SK-N-SH (cell line): Measurements from ENCODE around the gene ELOVL6. TPM values are rescaled to one million over a fixed set of nuclear protein-coding genes. Genes with fewer than 3 reads are reported as not detected.
"Not testable (repeated sequence)": the region's sequence is repeated elsewhere in the genome, so short reads cannot be mapped to it uniquely, and the experiment has no call there.

Experiments used
- CTCF ChIA-PET: fragments of 300-600, 350-600 bp; formaldehyde crosslinking; extraction: SDS; loops from one replicate; lab custom pipeline; 2021; lab: Yijun Ruan, JAX
- POLR2A ChIA-PET: fragments of 350-600 bp; sonication (Branson Sonifier 250); formaldehyde crosslinking; extraction: SDS; loops from one replicate; lab custom pipeline; 2020; ENCODE audit warnings: antibody characterized with exemption, inconsistent platforms; lab: Yijun Ruan, JAX
- DNase-seq: peaks from one replicate; pipeline ENCODE4 v3.0.0; 2012
- H2AFZ ChIP-seq: fragments of 200-600 bp; sonication (generic); 2 replicates; pipeline ENCODE4 v1.8.1; 2016; ENCODE audit warnings: antibody characterized with exemption, mild to moderate bottlenecking, low read depth
- H3F3A ChIP-seq: fragments of 200-600 bp; sonication (generic); replicated peaks from 2 replicates; pipeline ENCODE3; 2016; ENCODE audit warnings: antibody characterized with exemption, mild to moderate bottlenecking; ENCODE audit not compliant: insufficient read depth
- H3K27ac ChIP-seq, 2 experiments: fragments of 200-500 bp in 1 of 2; fragments of 200-600 bp in 1 of 2; sonication (Bioruptor generic) in 1 of 2; sonication (generic), shearing (Covaris generic) in 1 of 2; 2 replicates each; pipeline versions ENCODE4 v1.5.1 to v1.6.1; 2014 to 2016; ENCODE audit warnings: low read depth in 2 of 2, inconsistent platforms in 1 of 2, low read length in 1 of 2, mild to moderate bottlenecking in 1 of 2, mixed read lengths in 1 of 2
- H3K27me3 ChIP-seq: fragments of 200-600 bp; sonication (generic), shearing (Covaris generic); 2 replicates; pipeline ENCODE4 v1.6.1; 2016; ENCODE audit warnings: mixed run types; ENCODE audit not compliant: insufficient read depth
- H3K36me3 ChIP-seq, 2 experiments: fragments of 200-500 bp in 1 of 2; fragments of 200-600 bp in 1 of 2; sonication (Bioruptor generic) in 1 of 2; sonication (generic) in 1 of 2; replicated peaks in 1 of 2; 2 replicates each; pipeline versions ENCODE3 to v1.5.1; 2014 to 2016; ENCODE audit warnings: low read length in 1 of 2, mild to moderate bottlenecking in 1 of 2; ENCODE audit not compliant: insufficient read depth in 2 of 2, control insufficient read depth in 1 of 2
- H3K4me1 ChIP-seq, 2 experiments: fragments of 200-500 bp in 1 of 2; fragments of 200-600 bp in 1 of 2; sonication (Bioruptor generic) in 1 of 2; sonication (generic), shearing (Covaris generic) in 1 of 2; 2 replicates each; pipeline versions ENCODE4 v1.5.1 to v1.6.1; 2014 to 2016; ENCODE audit warnings: low read depth in 1 of 2, low read length in 1 of 2, mixed run types in 1 of 2; ENCODE audit not compliant: insufficient read depth in 2 of 2, control insufficient read depth in 1 of 2
- H3K4me2 ChIP-seq: fragments of 200-600 bp; sonication (generic), shearing (Covaris generic); 2 replicates; pipeline ENCODE4 v1.6.1; 2017; ENCODE audit warnings: mixed run types
- H3K4me3 ChIP-seq, 2 experiments: fragments of 200-500 bp in 1 of 2; fragments of 200-600 bp in 1 of 2; sonication (Bioruptor generic) in 1 of 2; sonication (generic), shearing (Covaris generic) in 1 of 2; 2 replicates each; pipeline versions ENCODE4 v1.5.1 to v1.8.1; 2014 to 2016; ENCODE audit warnings: low read depth in 2 of 2, inconsistent platforms in 1 of 2, low read length in 1 of 2, mild to moderate bottlenecking in 1 of 2, mixed read lengths in 1 of 2, moderate library complexity in 1 of 2
- H3K79me2 ChIP-seq: fragments of 200-600 bp; sonication (generic); 2 replicates; pipeline ENCODE4 v1.8.1; 2017; ENCODE audit warnings: mild to moderate bottlenecking; ENCODE audit not compliant: insufficient read depth
- H3K9ac ChIP-seq: fragments of 200-600 bp; sonication (generic); 2 replicates; pipeline ENCODE4 v1.6.1; 2017; ENCODE audit warnings: mixed run types
- H3K9me2 ChIP-seq: fragments of 200-600 bp; sonication (generic); 2 replicates; pipeline ENCODE4 v1.6.1; 2017; ENCODE audit warnings: mixed run types
- H3K9me3 ChIP-seq: fragments of 200-600 bp; sonication (generic); 2 replicates; pipeline ENCODE4 v1.6.1; 2017; ENCODE audit warnings: mixed run types, mild to moderate bottlenecking, moderate library complexity
- H4K20me1 ChIP-seq: fragments of 200-600 bp; sonication (generic); 2 replicates; pipeline ENCODE4 v1.6.1; 2017; ENCODE audit warnings: mild to moderate bottlenecking, mixed run types; ENCODE audit not compliant: insufficient read depth
- CHD2 ChIP-seq: fragments of 150-350 bp; IDR thresholded peaks from 2 replicates; pipeline ENCODE4 v1.6.1; 2018; ENCODE audit warnings: low read length; ENCODE audit not compliant: partially characterized antibody
- IRF3 ChIP-seq: fragments of 150-350 bp; IDR thresholded peaks from 2 replicates; pipeline ENCODE4 v1.6.1; 2016; ENCODE audit warnings: mild to moderate bottlenecking, low read depth, low read length
- JUND ChIP-seq: IDR thresholded peaks from 2 replicates; pipeline ENCODE4 v1.4.0; 2012
- MXI1 ChIP-seq: IDR thresholded peaks from 2 replicates; pipeline ENCODE4 v1.6.1; 2012; ENCODE audit warnings: mild to moderate bottlenecking, low read depth, low read length, improper control_type of control experiment
- NFIC ChIP-seq: IDR thresholded peaks from 2 replicates; pipeline ENCODE4 v1.4.0; 2012; ENCODE audit warnings: borderline replicate concordance
- POLR2AphosphoS5 ChIP-seq: IDR thresholded peaks from 2 replicates; pipeline ENCODE4 v1.6.1; 2012; ENCODE audit warnings: low read depth, low read length
- RFX5 ChIP-seq: IDR thresholded peaks from 2 replicates; pipeline ENCODE4 v1.6.1; 2012; ENCODE audit warnings: mild to moderate bottlenecking, improper control_type of control experiment, low read length
- TAF1 ChIP-seq: IDR thresholded peaks from 2 replicates; pipeline ENCODE4 v1.6.1; 2012; ENCODE audit warnings: low read depth, mild to moderate bottlenecking, low read length, moderate library complexity, borderline replicate concordance
- USF1 ChIP-seq: IDR thresholded peaks from 2 replicates; pipeline ENCODE4 v1.4.0; 2012; ENCODE audit warnings: low read depth, borderline replicate concordance
- WGBS: methylation state at CpG from one replicate; pipeline ENCODE4 v1.1.6; 2017; ENCODE audit warnings: low lambda C conversion rate; 5-methylcytosine and 5-hydroxymethylcytosine counted together
- polyA plus RNA-seq, 3 experiments: library from polyadenylated mRNA; depleted of rRNA; stranded (reverse); fragments of >200 nt; gene quantifications; 2 replicates each; pipeline ENCODE4 v1.2.3, GENCODE V29; 2012

The ELOVL6 gene
- polyA plus RNA-seq, 1 of the 3 experiments (the other 2 are of a cell fraction), result 9.0 TPM

- H3K27ac ChIP-seq, result peak overlapping the region; percentile 60 to 97
- no peak for DNase-seq
- CTCF ChIA-PET, result no interaction called here
Measured at GRCh38 chr4:110195561-110196205, 2.7 kb downstream of the ELOVL6 start.

GRCh38 chr4:110193822-110194761 lies 4.3 kb downstream of the ELOVL6 start:
- H3K9me2 ChIP-seq, result no peaks in the 10 kb centered on the region
- peaks cover 11 to 20% of the 10 kb centered on the region in 2 experiments; a peak in 3 of 4 replicates for H3K4me1 ChIP-seq
- CTCF ChIA-PET, result interaction anchor here (0.8 to 1.4 kb wide), 6 partner anchors 12 to 761 kb away, joined by 3 to 5 read pairs (median 3); partner anchors contain the start of gene SEC24B
- no peaks in the 10 kb centered on the region for H3K27me3 ChIP-seq
- H3K9me3 ChIP-seq, result no peaks in the 10 kb centered on the region
- H3K79me2 ChIP-seq, result peaks cover 19% of the 10 kb centered on the region
- peak overlapping the region; percentile 50 to 91 for H3K27ac ChIP-seq
- H3K36me3 ChIP-seq, result peaks cover 0 to 4% of the 10 kb centered on the region in 2 experiments
- peak overlapping the region; percentile 39; the same call in 1 of the 2 replicates for H2AFZ ChIP-seq
- peak overlapping the region; percentile 35; the same call in 1 of the 2 replicates for H3K9ac ChIP-seq
- no peaks in the 10 kb centered on the region for H4K20me1 ChIP-seq
- H3K4me3 ChIP-seq, result no peak overlapping the region
- 45% methylated on average over 8 of the region's 8 CpGs for WGBS
- POLR2A ChIA-PET, result interaction anchor here (0.9 to 1.3 kb wide), 4 partner anchors 9 to 40 kb away, joined by 3 to 4 read pairs (median 3); no protein-coding TSS in a partner anchor
- TF ChIP-seq NFIC (no peak), IRF3 (no peak), CHD2 (peak; percentile 72), TAF1 (peak; percentile 75), USF1 (peak; percentile 67), RFX5 (peak; percentile 51; the same call in 1 of the 2 replicates), POLR2AphosphoS5 (peak; percentile 85)
- TF ChIP-seq, all 33 proteins: peak for 5
- peak; percentile 85 for DNase-seq
- Histone ChIP-seq H3K4me2 (peak overlapping the region; percentile 38; the same call in 1 of the 2 replicates), H3F3A (peaks cover 9% of the 10 kb centered on the region)

More at GRCh38 chr4:110195561-110196205, 2.7 kb downstream of the ELOVL6 start:
- peaks cover 9% of the 10 kb centered on the region for H3F3A ChIP-seq
- H3K4me2 ChIP-seq, result peak overlapping the region; percentile 89
- H3K36me3 ChIP-seq, result peaks cover 0 to 4% of the 10 kb centered on the region in 2 experiments
- no peaks in the 10 kb centered on the region for H4K20me1 ChIP-seq
- H2AFZ ChIP-seq, result peak overlapping the region; percentile 90
- H3K79me2 ChIP-seq, result peaks cover 19% of the 10 kb centered on the region
- H3K27me3 ChIP-seq, result no peaks in the 10 kb centered on the region
- TF ChIP-seq JUND (no peak), MXI1 (peak; percentile 4; the same call in 1 of the 2 replicates)
- no peaks in the 10 kb centered on the region for H3K9me3 ChIP-seq
- H3K4me1 ChIP-seq, result peaks cover 13 to 20% of the 10 kb centered on the region in 2 experiments; a peak in 3 of 4 replicates
- peak overlapping the region; percentile 80 to 84 for H3K4me3 ChIP-seq
- peak overlapping the region; percentile 69 for H3K9ac ChIP-seq
- H3K9me2 ChIP-seq, result no peaks in the 10 kb centered on the region
- 33% methylated on average over 11 of the region's 11 CpGs for WGBS
- POLR2A ChIA-PET, result no interaction called here

- 92% methylated on average over 7 of the region's 7 CpGs for WGBS
- not testable (repeated sequence) for H3K4me3 ChIP-seq, H4K20me1 ChIP-seq, H3F3A ChIP-seq, H3K27me3 ChIP-seq, H3K9me2 ChIP-seq, H3K9me3 ChIP-seq, DNase-seq, H3K9ac ChIP-seq, H3K36me3 ChIP-seq
- Histone ChIP-seq H2AFZ (peak overlapping the region; percentile 39; the same call in 1 of the 2 replicates), H3K4me1 (peaks cover 11 to 20% of the 10 kb centered on the region in 2 experiments; a peak in 3 of 4 replicates), H3K4me2 (0 out of 2 replicates have a peak overlapping the region, but pooled peaks have one; percentile 38), H3K79me2 (peaks cover 19% of the 10 kb centered on the region), H3K27ac (peak overlapping the region; percentile 15 to 53; a peak in 3 of 4 replicates)
- ChIA-PET CTCF (interaction anchor here (0.8 to 1.3 kb wide), 4 partner anchors 13 to 760 kb away, joined by 3 read pairs; partner anchors contain the start of gene SEC24B), POLR2A (interaction anchor here (0.7 to 1.3 kb wide), 5 partner anchors 8 to 133 kb away, joined by 3 to 4 read pairs (median 3); no protein-coding TSS in a partner anchor)
Measured at GRCh38 chr4:110193287-110193686, 5.1 kb downstream of the ELOVL6 start.
